ENCODE measurements around the gene RXFP2.

RXFP2 gene, protein sequence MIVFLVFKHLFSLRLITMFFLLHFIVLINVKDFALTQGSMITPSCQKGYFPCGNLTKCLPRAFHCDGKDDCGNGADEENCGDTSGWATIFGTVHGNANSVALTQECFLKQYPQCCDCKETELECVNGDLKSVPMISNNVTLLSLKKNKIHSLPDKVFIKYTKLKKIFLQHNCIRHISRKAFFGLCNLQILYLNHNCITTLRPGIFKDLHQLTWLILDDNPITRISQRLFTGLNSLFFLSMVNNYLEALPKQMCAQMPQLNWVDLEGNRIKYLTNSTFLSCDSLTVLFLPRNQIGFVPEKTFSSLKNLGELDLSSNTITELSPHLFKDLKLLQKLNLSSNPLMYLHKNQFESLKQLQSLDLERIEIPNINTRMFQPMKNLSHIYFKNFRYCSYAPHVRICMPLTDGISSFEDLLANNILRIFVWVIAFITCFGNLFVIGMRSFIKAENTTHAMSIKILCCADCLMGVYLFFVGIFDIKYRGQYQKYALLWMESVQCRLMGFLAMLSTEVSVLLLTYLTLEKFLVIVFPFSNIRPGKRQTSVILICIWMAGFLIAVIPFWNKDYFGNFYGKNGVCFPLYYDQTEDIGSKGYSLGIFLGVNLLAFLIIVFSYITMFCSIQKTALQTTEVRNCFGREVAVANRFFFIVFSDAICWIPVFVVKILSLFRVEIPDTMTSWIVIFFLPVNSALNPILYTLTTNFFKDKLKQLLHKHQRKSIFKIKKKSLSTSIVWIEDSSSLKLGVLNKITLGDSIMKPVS

DNA sequence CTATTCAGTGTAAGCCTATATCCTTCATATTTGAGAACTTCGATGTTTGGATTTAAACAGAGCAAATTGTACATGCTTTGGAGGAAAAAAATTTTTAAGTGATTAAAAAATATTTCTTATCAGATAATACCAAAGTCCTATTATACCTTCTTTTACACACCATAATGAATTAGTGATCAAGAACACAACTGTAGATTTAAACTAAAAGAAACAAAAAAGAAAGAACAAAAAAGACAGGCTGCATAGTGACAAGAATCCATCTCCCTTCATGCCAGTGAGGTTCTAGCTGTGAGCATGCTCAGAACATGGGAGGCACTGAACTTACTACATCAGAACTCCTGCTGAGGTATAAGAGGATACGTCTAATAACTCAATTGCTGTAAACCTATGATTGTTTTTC lies at the start of gene RXFP2:
RXFP2 (plus strand) TSS at position 301 of the 400 bp plus-strand sequence; CDS start at position 388, 87 bp downstream.
- no peaks in the 10 kb centered on the region for H3K9me3 ChIP-seq (ENCODE audit: low read depth, low read length)
- TF ChIP-seq FOXP2 (optimal IDR thresholded peaks at IDR 0.05; ENCODE audit: control extremely low read depth, extremely low read length, insufficient read depth) (no peak), POLR2AphosphoS5 (IDR thresholded peaks at IDR 0.05; ENCODE audit: borderline replicate concordance, low read depth, low read length) (no peak), EZH2 (IDR thresholded peaks at IDR 0.05) (no peak)
- DNase-seq (ENCODE audit: low read depth, low spot score): no peak
- H3K27ac ChIP-seq: no peak within 1 kb of the TSS; the same call in 1 of the 2 replicates
- H3K9ac ChIP-seq (ENCODE audit: insufficient read length): no peak within 1 kb of the TSS
- H3K36me3 ChIP-seq (ENCODE audit: insufficient read depth, low read length): no peaks in the 10 kb centered on the region
- no peak within 1 kb of the TSS for H3K4me3 ChIP-seq

DNA sequence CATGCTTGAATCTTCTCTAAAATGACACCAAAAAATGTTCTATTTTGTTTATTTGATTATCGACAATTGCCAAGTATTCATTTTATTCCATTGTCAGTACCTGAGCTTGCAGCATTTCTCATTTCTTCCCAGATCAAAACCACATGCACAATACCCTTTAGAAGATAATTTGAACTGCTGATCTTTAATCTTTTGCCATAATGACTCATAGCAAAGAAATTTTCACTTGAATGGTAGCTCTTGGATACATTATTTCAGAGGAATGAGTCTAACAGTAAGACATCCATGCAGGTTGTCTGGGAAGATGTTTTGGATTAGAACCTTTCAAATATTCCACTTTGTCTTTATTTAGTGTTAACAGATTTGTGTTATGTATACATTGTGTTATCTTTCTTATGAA lies 42.0 kb upstream of the RXFP2 start:
- DNase-seq (ENCODE audit: low read depth, low spot score): no peak
- H3K9ac ChIP-seq (ENCODE audit: insufficient read length): no peak overlapping the region
- no peaks in the 10 kb centered on the region for H3K36me3 ChIP-seq (ENCODE audit: insufficient read depth, low read length)
- H3K9me3 ChIP-seq (ENCODE audit: low read depth, low read length): no peaks in the 10 kb centered on the region
- no peak overlapping the region for H3K4me3 ChIP-seq
- TF ChIP-seq FOXP2 (optimal IDR thresholded peaks at IDR 0.05; ENCODE audit: control extremely low read depth, extremely low read length, insufficient read depth): no peak
- no peak for TF ChIP-seq POLR2AphosphoS5 (IDR thresholded peaks at IDR 0.05; ENCODE audit: borderline replicate concordance, low read depth, low read length)
- TF ChIP-seq EZH2 (IDR thresholded peaks at IDR 0.05): no peak
- no peak overlapping the region for H3K27ac ChIP-seq

DNA sequence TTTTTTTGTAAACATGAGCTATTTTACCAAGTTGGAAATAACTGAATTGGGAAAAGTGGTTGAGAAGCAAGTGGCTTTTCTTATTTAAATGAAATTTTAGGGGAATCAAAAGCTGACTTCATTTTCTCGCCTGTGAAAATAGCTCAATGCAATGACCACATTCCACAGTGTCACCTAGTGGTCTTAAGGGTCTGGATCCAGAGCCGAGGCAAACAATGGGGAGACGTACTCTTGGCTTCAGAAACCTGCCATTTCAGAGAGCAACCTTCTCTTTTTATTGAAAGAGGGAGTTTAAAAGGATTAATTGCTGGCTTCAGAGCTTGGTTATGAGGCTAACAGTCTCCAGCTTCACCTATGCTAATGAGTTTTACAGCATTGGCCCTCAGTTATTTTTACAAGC lies 39.7 kb upstream of the RXFP2 start:
- Histone ChIP-seq H3K9ac (ENCODE audit: insufficient read length) (no peak overlapping the region), H3K27ac (no peak overlapping the region), H3K9me3 (ENCODE audit: low read depth, low read length) (no peaks in the 10 kb centered on the region), H3K4me3 (no peak overlapping the region), H3K36me3 (ENCODE audit: insufficient read depth, low read length) (no peaks in the 10 kb centered on the region)
- TF ChIP-seq EZH2 (IDR thresholded peaks at IDR 0.05): no peak
- TF ChIP-seq POLR2AphosphoS5 (IDR thresholded peaks at IDR 0.05; ENCODE audit: borderline replicate concordance, low read depth, low read length): no peak
- no peak for TF ChIP-seq FOXP2 (optimal IDR thresholded peaks at IDR 0.05; ENCODE audit: control extremely low read depth, extremely low read length, insufficient read depth)
- DNase-seq (ENCODE audit: low read depth, low spot score): no peak

DNA sequence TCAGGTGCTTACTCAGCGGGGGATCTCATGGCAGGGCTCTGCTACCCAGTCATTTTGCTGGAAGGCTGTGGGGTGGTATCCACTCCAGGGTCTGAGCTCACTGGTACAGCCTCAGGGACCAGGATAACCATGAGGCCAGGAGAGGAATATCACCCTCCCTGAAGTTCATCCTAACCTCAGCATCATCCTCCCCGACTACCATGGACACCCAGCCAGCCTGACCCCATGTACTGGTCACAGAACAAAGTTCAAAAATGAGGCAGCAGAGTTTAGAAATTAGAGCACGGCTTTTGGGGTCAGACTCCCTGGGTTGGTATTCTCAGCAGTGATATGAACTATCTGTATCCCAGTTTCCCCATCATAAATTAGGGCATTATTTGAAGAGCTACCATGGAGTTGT lies 35.5 kb upstream of the RXFP2 start:
- no peaks in the 10 kb centered on the region for H3K9me3 ChIP-seq (ENCODE audit: low read depth, low read length)
- TF ChIP-seq FOXP2 (optimal IDR thresholded peaks at IDR 0.05; ENCODE audit: control extremely low read depth, extremely low read length, insufficient read depth) (no peak), EZH2 (IDR thresholded peaks at IDR 0.05) (no peak), POLR2AphosphoS5 (IDR thresholded peaks at IDR 0.05; ENCODE audit: borderline replicate concordance, low read depth, low read length) (no peak)
- DNase-seq (ENCODE audit: low read depth, low spot score): no peak
- no peaks in the 10 kb centered on the region for H3K36me3 ChIP-seq (ENCODE audit: insufficient read depth, low read length)
- H3K9ac ChIP-seq (ENCODE audit: insufficient read length): no peak overlapping the region
- no peak overlapping the region for H3K4me3 ChIP-seq
- H3K27ac ChIP-seq: no peak overlapping the region

DNA sequence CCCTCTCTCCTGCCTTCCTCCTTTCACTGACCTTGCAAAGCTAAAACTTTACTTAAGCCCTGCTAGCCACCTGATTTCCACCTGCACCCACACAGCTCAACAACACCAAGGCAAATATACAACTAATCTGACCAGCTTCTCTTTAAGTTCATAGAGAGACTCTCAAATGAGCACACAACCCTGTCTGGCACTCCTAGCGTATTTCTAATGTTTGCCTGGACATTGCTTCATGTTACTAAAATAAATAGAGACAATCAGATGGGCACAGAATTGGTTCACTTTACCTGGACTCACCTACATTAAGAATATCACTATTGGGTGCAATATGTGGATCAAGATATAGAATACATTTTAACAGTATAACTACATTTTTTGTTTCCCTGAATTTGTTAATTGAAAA lies 33.2 kb upstream of the RXFP2 start:
- Histone ChIP-seq H3K9me3 (ENCODE audit: low read depth, low read length) (no peaks in the 10 kb centered on the region), H3K36me3 (ENCODE audit: insufficient read depth, low read length) (no peaks in the 10 kb centered on the region), H3K27ac (no peak overlapping the region), H3K4me3 (no peak overlapping the region), H3K9ac (ENCODE audit: insufficient read length) (no peak overlapping the region)
- no peak for DNase-seq (ENCODE audit: low read depth, low spot score)
- no peak for TF ChIP-seq FOXP2 (optimal IDR thresholded peaks at IDR 0.05; ENCODE audit: control extremely low read depth, extremely low read length, insufficient read depth)
- TF ChIP-seq POLR2AphosphoS5 (IDR thresholded peaks at IDR 0.05; ENCODE audit: borderline replicate concordance, low read depth, low read length): no peak
- no peak for TF ChIP-seq EZH2 (IDR thresholded peaks at IDR 0.05)

DNA sequence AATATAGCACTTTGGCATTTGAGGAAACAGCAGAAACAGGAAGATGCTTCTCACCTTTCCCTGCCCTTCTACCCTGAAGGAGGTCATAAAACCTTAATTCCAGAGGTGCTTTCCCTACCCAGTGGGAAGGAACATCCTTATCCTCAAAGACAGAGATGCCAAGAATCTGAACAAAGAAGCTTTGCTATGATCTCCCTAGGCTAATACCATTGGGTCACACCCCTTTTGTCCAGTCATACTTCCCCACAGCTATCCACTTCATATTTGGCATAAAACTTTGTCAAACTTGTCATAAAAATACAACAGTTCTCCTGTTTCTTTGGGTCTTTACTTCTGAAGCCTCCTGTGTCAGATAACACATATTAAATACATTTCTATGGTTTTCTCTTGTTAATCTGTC lies 21.7 kb upstream of the RXFP2 start:
- Histone ChIP-seq H3K36me3 (ENCODE audit: insufficient read depth, low read length) (no peaks in the 10 kb centered on the region), H3K27ac (no peak overlapping the region), H3K9ac (ENCODE audit: insufficient read length) (no peak overlapping the region), H3K4me3 (no peak overlapping the region), H3K9me3 (ENCODE audit: low read depth, low read length) (no peaks in the 10 kb centered on the region)
- TF ChIP-seq EZH2 (IDR thresholded peaks at IDR 0.05) (no peak), FOXP2 (optimal IDR thresholded peaks at IDR 0.05; ENCODE audit: control extremely low read depth, extremely low read length, insufficient read depth) (no peak), POLR2AphosphoS5 (IDR thresholded peaks at IDR 0.05; ENCODE audit: borderline replicate concordance, low read depth, low read length) (no peak)
- no peak for DNase-seq (ENCODE audit: low read depth, low spot score)

DNA sequence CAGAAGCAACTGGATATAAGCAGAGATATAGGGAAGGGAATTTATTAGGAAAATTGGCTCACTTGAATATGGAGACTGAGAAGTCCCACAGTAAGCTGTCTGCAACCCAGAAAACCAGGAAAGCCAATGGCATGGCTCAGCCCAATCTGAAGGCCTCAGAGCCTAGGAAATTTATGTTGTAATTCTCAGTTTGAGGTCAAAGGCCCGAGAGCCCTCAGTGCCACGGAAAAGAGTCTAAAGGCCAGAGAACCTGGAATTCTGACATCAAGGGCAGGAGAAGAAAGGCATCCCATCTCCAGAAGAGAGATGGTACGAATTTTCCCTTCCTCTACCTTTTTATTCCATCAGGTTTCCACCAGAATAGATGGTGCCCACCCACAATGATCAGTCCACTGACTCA lies 20.1 kb upstream of the RXFP2 start:
- Histone ChIP-seq H3K9ac (ENCODE audit: insufficient read length) (no peak overlapping the region), H3K36me3 (ENCODE audit: insufficient read depth, low read length) (no peaks in the 10 kb centered on the region), H3K4me3 (no peak overlapping the region), H3K27ac (no peak overlapping the region), H3K9me3 (ENCODE audit: low read depth, low read length) (no peaks in the 10 kb centered on the region)
- TF ChIP-seq POLR2AphosphoS5 (IDR thresholded peaks at IDR 0.05; ENCODE audit: borderline replicate concordance, low read depth, low read length): no peak
- no peak for TF ChIP-seq EZH2 (IDR thresholded peaks at IDR 0.05)
- no peak for TF ChIP-seq FOXP2 (optimal IDR thresholded peaks at IDR 0.05; ENCODE audit: control extremely low read depth, extremely low read length, insufficient read depth)
- DNase-seq (ENCODE audit: low read depth, low spot score): no peak

DNA sequence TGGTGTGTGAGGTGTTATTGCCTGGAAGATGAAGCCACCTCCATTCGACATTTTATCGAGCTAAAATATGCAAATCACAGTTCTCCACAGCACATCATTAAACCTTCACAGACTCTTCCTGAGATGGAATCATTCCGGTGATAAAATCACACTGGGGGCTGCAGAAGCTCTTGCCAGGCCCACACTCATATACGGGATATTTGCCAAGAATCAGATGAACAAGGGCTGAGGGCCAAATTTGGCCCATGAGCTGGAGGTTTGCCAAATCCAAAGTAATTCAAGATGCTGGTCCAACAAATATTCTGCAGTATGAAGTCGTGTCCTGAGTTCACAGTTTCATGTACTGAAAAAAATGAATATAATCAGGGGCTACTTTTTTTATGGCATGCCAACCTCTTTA lies 16.7 kb upstream of the RXFP2 start:
- no peaks in the 10 kb centered on the region for H3K9me3 ChIP-seq (ENCODE audit: low read depth, low read length)
- peak overlapping the region; percentile 71; the same call in 1 of the 2 replicates for H3K27ac ChIP-seq

More for the DNA sequence above, 16.7 kb upstream of the RXFP2 start:
- peak; percentile 85 for DNase-seq (ENCODE audit: low read depth, low spot score)
- no peak for TF ChIP-seq EZH2 (IDR thresholded peaks at IDR 0.05)
- TF ChIP-seq FOXP2 (optimal IDR thresholded peaks at IDR 0.05; ENCODE audit: control extremely low read depth, extremely low read length, insufficient read depth): peak; percentile 48
- peak; percentile 34; the same call in 1 of the 2 replicates for TF ChIP-seq POLR2AphosphoS5 (IDR thresholded peaks at IDR 0.05; ENCODE audit: borderline replicate concordance, low read depth, low read length)
- no peaks in the 10 kb centered on the region for H3K36me3 ChIP-seq (ENCODE audit: insufficient read depth, low read length)
- H3K4me3 ChIP-seq: peak overlapping the region; percentile 67
- no peak overlapping the region for H3K9ac ChIP-seq (ENCODE audit: insufficient read length)
